ENCODE data around the gene MAG. TPM values are rescaled to one million over a fixed set of nuclear protein-coding genes. Genes with fewer than 3 reads are reported as not detected.

The MAG gene, protein sequence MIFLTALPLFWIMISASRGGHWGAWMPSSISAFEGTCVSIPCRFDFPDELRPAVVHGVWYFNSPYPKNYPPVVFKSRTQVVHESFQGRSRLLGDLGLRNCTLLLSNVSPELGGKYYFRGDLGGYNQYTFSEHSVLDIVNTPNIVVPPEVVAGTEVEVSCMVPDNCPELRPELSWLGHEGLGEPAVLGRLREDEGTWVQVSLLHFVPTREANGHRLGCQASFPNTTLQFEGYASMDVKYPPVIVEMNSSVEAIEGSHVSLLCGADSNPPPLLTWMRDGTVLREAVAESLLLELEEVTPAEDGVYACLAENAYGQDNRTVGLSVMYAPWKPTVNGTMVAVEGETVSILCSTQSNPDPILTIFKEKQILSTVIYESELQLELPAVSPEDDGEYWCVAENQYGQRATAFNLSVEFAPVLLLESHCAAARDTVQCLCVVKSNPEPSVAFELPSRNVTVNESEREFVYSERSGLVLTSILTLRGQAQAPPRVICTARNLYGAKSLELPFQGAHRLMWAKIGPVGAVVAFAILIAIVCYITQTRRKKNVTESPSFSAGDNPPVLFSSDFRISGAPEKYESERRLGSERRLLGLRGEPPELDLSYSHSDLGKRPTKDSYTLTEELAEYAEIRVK
- polyA plus RNA-seq (2013): 0.17 and 0.49 TPM in 2 replicates

DNA sequence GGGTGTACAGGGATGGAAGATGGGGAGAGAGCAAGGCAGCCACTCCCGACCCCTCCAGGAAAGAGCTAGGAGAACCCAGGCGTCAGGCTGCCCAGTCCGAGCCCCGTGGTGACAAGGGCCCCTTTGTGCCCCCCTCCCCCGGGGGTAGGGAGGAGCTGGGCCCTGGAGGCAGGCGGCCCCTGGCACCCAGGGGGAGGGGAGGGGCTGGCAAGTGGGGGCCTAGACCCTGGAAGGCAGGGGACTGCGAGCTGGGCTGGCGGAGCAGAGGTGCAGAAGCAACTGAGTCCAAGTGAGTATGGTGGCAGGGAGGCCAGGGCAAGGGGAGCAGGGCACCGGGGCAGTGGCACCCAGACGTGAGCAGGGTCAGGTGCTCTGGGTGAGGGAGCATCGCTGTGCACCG is at the start of gene MAG:
Gene MAG (plus strand): TSS at position 246 of the 400 bp plus-strand sequence. CDS start 3,248 bp downstream, outside the sequence.
- Histone ChIP-seq H2AFZ (ENCODE audit: insufficient read depth, low read length, poor library complexity) (no peak within 1 kb of the TSS), H4K12ac (ENCODE audit: low read depth, low read length) (no peak within 1 kb of the TSS), H3K36me3 (ENCODE audit: control insufficient read depth in 1 of 2, insufficient read depth in 2 of 2, low read length in 2 of 2) (no peaks in the 10 kb centered on the region), H3K14ac (ENCODE audit: low read length) (no peak within 1 kb of the TSS), H3K27ac (ENCODE audit: low read depth, low read length) (no peak within 1 kb of the TSS), H2BK120ac (ENCODE audit: insufficient read depth, low read length, poor library complexity) (no peak within 1 kb of the TSS), H3K18ac (ENCODE audit: low read length) (no peak within 1 kb of the TSS), H3K4ac (ENCODE audit: low read depth, low read length) (no peak within 1 kb of the TSS), H4K91ac (ENCODE audit: low read depth, low read length) (no peak within 1 kb of the TSS), H3K9ac (ENCODE audit: low read length) (no peak within 1 kb of the TSS), H3K4me2 (ENCODE audit: low read length) (no peak within 1 kb of the TSS), H3K4me1 (ENCODE audit: control insufficient read depth in 1 of 2, insufficient read depth in 2 of 2, low read length in 2 of 2) (peaks cover 0 to 2% of the 10 kb centered on the region in 2 experiments), H3K4me3 (ENCODE audit: low read depth, low read length) (peak within 1 kb of the TSS; percentile 6), H3K9me3 (ENCODE audit: insufficient read depth, low read depth, low read length) (no peaks in the 10 kb centered on the region), H2AK5ac (ENCODE audit: low read length) (no peak within 1 kb of the TSS), H3K79me2 (ENCODE audit: control insufficient read depth, insufficient read depth, low read length, poor library complexity) (no peaks in the 10 kb centered on the region), H3K27me3 (ENCODE audit: insufficient read depth, low read length) (no peaks in the 10 kb centered on the region), H2BK12ac (ENCODE audit: low read length) (no peak within 1 kb of the TSS), H4K8ac (ENCODE audit: low read depth, low read length) (no peak within 1 kb of the TSS), H2BK5ac (ENCODE audit: low read depth, low read length, poor library complexity) (no peak within 1 kb of the TSS), H3K23ac (ENCODE audit: low read length) (no peak within 1 kb of the TSS), H3K79me1 (ENCODE audit: low read length) (no peaks in the 10 kb centered on the region)
- no CpG with 5 or more reads among the region's 12 CpGs for WGBS (ENCODE audit: extremely low coverage, insufficient coverage, insufficient read length)
- no peak for DNase-seq

DNA sequence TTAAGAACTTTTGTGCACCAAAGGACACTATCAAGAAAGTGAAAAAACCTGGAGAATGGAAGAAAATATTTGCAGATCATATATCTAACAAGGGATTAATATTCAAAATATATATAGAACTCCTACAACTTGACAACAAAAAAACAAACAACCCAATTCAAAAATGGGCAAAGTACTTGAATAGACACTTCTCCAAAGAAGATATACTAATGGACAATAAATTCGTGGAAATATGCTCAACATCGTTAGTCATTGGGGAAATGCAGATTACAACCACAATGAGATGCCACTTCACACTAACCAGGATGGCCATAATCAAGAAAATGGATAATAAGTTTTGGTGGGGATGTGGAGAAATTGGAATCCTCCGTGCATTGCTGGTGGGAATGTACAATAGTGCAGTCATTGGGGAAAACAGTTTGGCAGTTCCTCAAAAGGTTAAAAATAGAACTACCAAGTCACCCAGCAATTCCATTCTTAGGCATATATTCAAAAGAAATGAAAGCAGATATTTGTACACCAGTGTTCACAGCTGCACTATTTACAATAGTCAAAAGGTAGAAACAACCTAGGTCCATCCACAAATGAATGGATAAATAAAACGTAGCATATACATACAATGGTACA is 45.4 kb upstream of the MAG start:
- Histone ChIP-seq H3K27ac (ENCODE audit: low read depth, low read length) (no peak overlapping the region), H2BK120ac (ENCODE audit: insufficient read depth, low read length, poor library complexity) (no peak overlapping the region), H3K23ac (ENCODE audit: low read length) (no peak overlapping the region), H3K9ac (ENCODE audit: low read length) (no peak overlapping the region), H4K8ac (ENCODE audit: low read depth, low read length) (no peak overlapping the region), H3K9me3 (ENCODE audit: insufficient read depth, low read depth, low read length) (no peaks in the 10 kb centered on the region), H2BK5ac (ENCODE audit: low read depth, low read length, poor library complexity) (no peak overlapping the region), H3K27me3 (ENCODE audit: insufficient read depth, low read length) (no peaks in the 10 kb centered on the region), H3K14ac (ENCODE audit: low read length) (no peak overlapping the region), H3K4me1 (ENCODE audit: control insufficient read depth in 1 of 2, insufficient read depth in 2 of 2, low read length in 2 of 2) (peaks cover 10 to 12% of the 10 kb centered on the region in 2 experiments), H2BK12ac (ENCODE audit: low read length) (no peak overlapping the region), H4K91ac (ENCODE audit: low read depth, low read length) (no peak overlapping the region), H3K4ac (ENCODE audit: low read depth, low read length) (no peak overlapping the region), H3K4me3 (ENCODE audit: low read depth, low read length) (no peak overlapping the region), H3K4me2 (ENCODE audit: low read length) (no peak overlapping the region), H3K79me2 (ENCODE audit: control insufficient read depth, insufficient read depth, low read length, poor library complexity) (peaks cover 15% of the 10 kb centered on the region), H3K18ac (ENCODE audit: low read length) (no peak overlapping the region), H3K79me1 (ENCODE audit: low read length) (peaks cover 13% of the 10 kb centered on the region), H2AFZ (ENCODE audit: insufficient read depth, low read length, poor library complexity) (no peak overlapping the region), H4K12ac (ENCODE audit: low read depth, low read length) (no peak overlapping the region), H3K36me3 (ENCODE audit: control insufficient read depth in 1 of 2, insufficient read depth in 2 of 2, low read length in 2 of 2) (peaks cover 12% of the 10 kb centered on the region in 2 experiments), H2AK5ac (ENCODE audit: low read length) (no peak overlapping the region)
- no peak for DNase-seq
- no CpG with 5 or more reads among the region's 4 CpGs for WGBS (ENCODE audit: extremely low coverage, insufficient coverage, insufficient read length)

DNA sequence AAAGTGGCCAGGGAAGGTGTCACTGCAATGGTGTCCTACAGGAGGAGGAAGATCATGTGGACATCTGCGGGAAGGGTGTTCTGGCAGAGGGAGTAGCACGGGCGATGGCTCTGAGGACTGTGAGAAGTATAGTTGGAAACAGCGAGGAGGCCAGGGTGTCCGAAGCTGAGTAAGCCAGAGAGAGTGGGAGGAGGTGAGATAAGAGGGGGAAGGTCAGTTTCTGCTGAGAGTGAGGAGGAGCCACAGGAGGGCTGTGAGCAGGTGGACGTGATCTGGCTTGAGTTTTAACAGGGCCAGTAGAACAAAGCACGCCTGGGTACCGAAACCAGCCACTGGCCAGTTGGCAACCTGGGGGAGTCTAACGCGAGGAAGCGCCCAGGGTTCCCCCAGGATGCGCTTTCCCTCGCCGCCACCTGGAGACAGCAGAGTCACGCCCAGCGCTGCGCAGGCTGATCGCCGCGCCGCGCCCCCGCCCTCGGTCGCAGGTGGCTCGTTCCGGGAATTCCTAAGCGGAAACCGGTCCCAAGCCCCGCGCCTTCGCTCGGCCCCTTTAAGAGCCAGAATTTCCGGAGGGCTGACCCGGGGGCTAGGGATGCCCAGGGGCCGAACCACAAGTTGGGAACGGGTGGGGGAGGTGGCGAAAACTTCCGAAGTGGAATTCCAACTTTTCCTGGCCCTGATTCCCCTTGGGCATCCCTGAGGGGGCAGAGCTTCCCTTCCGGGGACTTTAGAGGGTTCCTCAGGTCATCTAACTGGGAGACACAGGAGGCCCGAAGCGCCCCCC is 44.2 kb upstream of the MAG start:
- Histone ChIP-seq H4K12ac (ENCODE audit: low read depth, low read length) (peak overlapping the region; percentile 28), H4K8ac (ENCODE audit: low read depth, low read length) (peak overlapping the region; percentile 90), H2AFZ (ENCODE audit: insufficient read depth, low read length, poor library complexity) (peak overlapping the region; percentile 47), H2BK5ac (ENCODE audit: low read depth, low read length, poor library complexity) (peak overlapping the region; percentile 83), H3K36me3 (ENCODE audit: control insufficient read depth in 1 of 2, insufficient read depth in 2 of 2, low read length in 2 of 2) (peaks cover 13% of the 10 kb centered on the region in 2 experiments), H2BK12ac (ENCODE audit: low read length) (no peak overlapping the region), H3K9me3 (ENCODE audit: insufficient read depth, low read depth, low read length) (no peaks in the 10 kb centered on the region), H3K79me1 (ENCODE audit: low read length) (peaks cover 13% of the 10 kb centered on the region), H3K4ac (ENCODE audit: low read depth, low read length) (no peak overlapping the region), H2AK5ac (ENCODE audit: low read length) (no peak overlapping the region), H3K9ac (ENCODE audit: low read length) (peak overlapping the region; percentile 55), H3K4me2 (ENCODE audit: low read length) (peak overlapping the region; percentile 92), H3K4me1 (ENCODE audit: control insufficient read depth in 1 of 2, insufficient read depth in 2 of 2, low read length in 2 of 2) (peaks cover 10 to 12% of the 10 kb centered on the region in 2 experiments), H3K27me3 (ENCODE audit: insufficient read depth, low read length) (no peaks in the 10 kb centered on the region), H4K91ac (ENCODE audit: low read depth, low read length) (peak overlapping the region; percentile 74), H3K4me3 (ENCODE audit: low read depth, low read length) (peak overlapping the region; percentile 95), H3K14ac (ENCODE audit: low read length) (peak overlapping the region; percentile 78), H3K79me2 (ENCODE audit: control insufficient read depth, insufficient read depth, low read length, poor library complexity) (peaks cover 15% of the 10 kb centered on the region), H3K23ac (ENCODE audit: low read length) (no peak overlapping the region), H2BK120ac (ENCODE audit: insufficient read depth, low read length, poor library complexity) (peak overlapping the region; percentile 82), H3K27ac (ENCODE audit: low read depth, low read length) (peak overlapping the region; percentile 91), H3K18ac (ENCODE audit: low read length) (peak overlapping the region; percentile 56)
- no CpG with 5 or more reads among the region's 42 CpGs for WGBS (ENCODE audit: extremely low coverage, insufficient coverage, insufficient read length)
- DNase-seq: peak; percentile 97 to 100
